Skeletal muscle satellite cell (primary cell): ENCODE data around the gene RHEBL1.

Experiments used
- H3K27me3 ChIP-seq: 2 replicates; pipeline ENCODE4 v1.7.0; 2013; ENCODE audit warnings: low read length; ENCODE audit not compliant: control insufficient read depth, insufficient read depth
- H3K36me3 ChIP-seq: 2 replicates; pipeline ENCODE4 v1.7.0; 2013; ENCODE audit warnings: mild to moderate bottlenecking, control low read depth, low read length; ENCODE audit not compliant: insufficient read depth
- H3K4me1 ChIP-seq: 2 replicates; pipeline ENCODE4 v1.7.0; 2013; ENCODE audit warnings: low read length; ENCODE audit not compliant: control insufficient read depth, insufficient read depth
- H3K4me2 ChIP-seq: 2 replicates; pipeline ENCODE4 v1.7.0; 2013; ENCODE audit warnings: mild to moderate bottlenecking, low read length
- H3K4me3 ChIP-seq: 2 replicates; pipeline ENCODE4 v1.7.0; 2013; ENCODE audit warnings: low read length
- H3K9ac ChIP-seq: 2 replicates; pipeline ENCODE4 v1.7.0; 2013; ENCODE audit warnings: mild to moderate bottlenecking, low read depth, low read length, moderate library complexity
- H3K9me3 ChIP-seq: replicated peaks from 2 replicates; pipeline ENCODE4 v1.7.0; 2013; ENCODE audit warnings: mild to moderate bottlenecking, control low read depth, low read length

Gene RHEBL1

GRCh38 chr12:49051373-49051764 lies 18.4 kb downstream of the RHEBL1 start:
- Histone ChIP-seq H3K4me1 (peaks cover 28% of the 10 kb centered on the region), H3K27me3 (no peaks in the 10 kb centered on the region), H3K9me3 (no peaks in the 10 kb centered on the region), H3K4me2 (no peak overlapping the region), H3K4me3 (no peak overlapping the region), H3K9ac (no peak overlapping the region), H3K36me3 (peaks cover 91% of the 10 kb centered on the region)

GRCh38 chr12:49050507-49051372 lies 19.0 kb downstream of the RHEBL1 start:
- peaks cover 23% of the 10 kb centered on the region for H3K4me1 ChIP-seq
- H3K9me3 ChIP-seq: no peaks in the 10 kb centered on the region
- no peaks in the 10 kb centered on the region for H3K27me3 ChIP-seq
- no peak overlapping the region for H3K9ac ChIP-seq
- peaks cover 97% of the 10 kb centered on the region for H3K36me3 ChIP-seq
- H3K4me2 ChIP-seq: no peak overlapping the region
- H3K4me3 ChIP-seq: no peak overlapping the region

GRCh38 chr12:49049566-49050224 lies 20.1 kb downstream of the RHEBL1 start:
- peaks cover 95% of the 10 kb centered on the region for H3K36me3 ChIP-seq
- peak overlapping the region; percentile 14 for H3K4me2 ChIP-seq
- no peaks in the 10 kb centered on the region for H3K9me3 ChIP-seq
- no peak overlapping the region for H3K4me3 ChIP-seq
- H3K27me3 ChIP-seq: no peaks in the 10 kb centered on the region
- peaks cover 12% of the 10 kb centered on the region for H3K4me1 ChIP-seq
- no peak overlapping the region for H3K9ac ChIP-seq

GRCh38 chr12:49048953-49049352 lies 20.8 kb downstream of the RHEBL1 start:
- H3K4me1 ChIP-seq: peaks cover 12% of the 10 kb centered on the region
- H3K27me3 ChIP-seq: no peaks in the 10 kb centered on the region
- no peak overlapping the region for H3K4me3 ChIP-seq
- H3K4me2 ChIP-seq: no peak overlapping the region
- no peaks in the 10 kb centered on the region for H3K9me3 ChIP-seq
- H3K36me3 ChIP-seq: peaks cover 95% of the 10 kb centered on the region
- no peak overlapping the region for H3K9ac ChIP-seq

- Histone ChIP-seq H3K36me3 (peaks cover 95% of the 10 kb centered on the region), H3K4me1 (peaks cover 12% of the 10 kb centered on the region), H3K4me3 (no peak overlapping the region), H3K9ac (no peak overlapping the region), H3K9me3 (no peaks in the 10 kb centered on the region), H3K4me2 (no peak overlapping the region), H3K27me3 (no peaks in the 10 kb centered on the region)
Observed at GRCh38 chr12:49046129-49046895, 23.5 kb downstream of the RHEBL1 start.

GRCh38 chr12:49044660-49045059 lies 25.1 kb downstream of the RHEBL1 start:
- Histone ChIP-seq H3K36me3 (peaks cover 91% of the 10 kb centered on the region), H3K27me3 (no peaks in the 10 kb centered on the region), H3K9ac (no peak overlapping the region), H3K4me2 (no peak overlapping the region), H3K9me3 (no peaks in the 10 kb centered on the region), H3K4me1 (peaks cover 5% of the 10 kb centered on the region), H3K4me3 (no peak overlapping the region)

- H3K9me3 ChIP-seq: no peaks in the 10 kb centered on the region
- no peak overlapping the region for H3K9ac ChIP-seq
- H3K27me3 ChIP-seq: no peaks in the 10 kb centered on the region
- H3K4me1 ChIP-seq: no peaks in the 10 kb centered on the region
- no peak overlapping the region for H3K4me3 ChIP-seq
- H3K36me3 ChIP-seq: peaks cover 91% of the 10 kb centered on the region
- no peak overlapping the region for H3K4me2 ChIP-seq
Observed at GRCh38 chr12:49043856-49044258, 25.9 kb downstream of the RHEBL1 start.

GRCh38 chr12:49043241-49043640 lies 26.5 kb downstream of the RHEBL1 start:
- H3K9me3 ChIP-seq: no peaks in the 10 kb centered on the region
- H3K9ac ChIP-seq: no peak overlapping the region
- no peaks in the 10 kb centered on the region for H3K27me3 ChIP-seq
- peaks cover 91% of the 10 kb centered on the region for H3K36me3 ChIP-seq
- H3K4me2 ChIP-seq: no peak overlapping the region
- H3K4me1 ChIP-seq: no peaks in the 10 kb centered on the region
- no peak overlapping the region for H3K4me3 ChIP-seq

DNA sequence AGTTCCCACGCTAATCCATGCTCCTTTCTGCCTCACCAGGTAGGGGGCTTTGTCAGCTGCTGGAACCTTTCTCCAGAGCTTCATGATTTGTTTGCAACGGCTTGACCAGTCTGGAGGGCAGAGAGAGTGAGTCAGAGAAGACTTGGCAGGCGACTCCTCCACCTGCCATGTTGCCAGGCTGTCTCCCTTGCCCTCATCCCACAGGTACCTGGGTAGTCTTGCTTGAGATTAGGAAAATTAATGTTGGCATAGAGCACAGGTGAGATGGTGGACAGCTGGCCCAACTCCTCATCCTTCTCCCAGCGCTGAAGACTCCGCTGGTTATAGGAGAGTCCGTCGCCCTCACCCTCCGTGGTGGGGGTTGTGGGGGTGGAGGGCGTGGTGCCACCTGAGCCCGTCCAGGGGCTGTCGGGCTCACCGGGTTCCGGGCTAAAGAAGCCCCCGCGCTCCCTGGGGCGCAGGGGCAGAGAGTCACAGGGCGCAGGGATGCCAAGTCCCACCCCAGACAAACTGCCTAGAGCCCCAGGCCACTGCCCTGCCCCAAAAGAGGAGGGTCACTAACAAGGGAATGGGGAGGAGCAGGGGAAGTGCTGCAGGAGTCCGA lies 27.8 kb downstream of the RHEBL1 start:
- H3K36me3 ChIP-seq: peaks cover 94% of the 10 kb centered on the region

DNA sequence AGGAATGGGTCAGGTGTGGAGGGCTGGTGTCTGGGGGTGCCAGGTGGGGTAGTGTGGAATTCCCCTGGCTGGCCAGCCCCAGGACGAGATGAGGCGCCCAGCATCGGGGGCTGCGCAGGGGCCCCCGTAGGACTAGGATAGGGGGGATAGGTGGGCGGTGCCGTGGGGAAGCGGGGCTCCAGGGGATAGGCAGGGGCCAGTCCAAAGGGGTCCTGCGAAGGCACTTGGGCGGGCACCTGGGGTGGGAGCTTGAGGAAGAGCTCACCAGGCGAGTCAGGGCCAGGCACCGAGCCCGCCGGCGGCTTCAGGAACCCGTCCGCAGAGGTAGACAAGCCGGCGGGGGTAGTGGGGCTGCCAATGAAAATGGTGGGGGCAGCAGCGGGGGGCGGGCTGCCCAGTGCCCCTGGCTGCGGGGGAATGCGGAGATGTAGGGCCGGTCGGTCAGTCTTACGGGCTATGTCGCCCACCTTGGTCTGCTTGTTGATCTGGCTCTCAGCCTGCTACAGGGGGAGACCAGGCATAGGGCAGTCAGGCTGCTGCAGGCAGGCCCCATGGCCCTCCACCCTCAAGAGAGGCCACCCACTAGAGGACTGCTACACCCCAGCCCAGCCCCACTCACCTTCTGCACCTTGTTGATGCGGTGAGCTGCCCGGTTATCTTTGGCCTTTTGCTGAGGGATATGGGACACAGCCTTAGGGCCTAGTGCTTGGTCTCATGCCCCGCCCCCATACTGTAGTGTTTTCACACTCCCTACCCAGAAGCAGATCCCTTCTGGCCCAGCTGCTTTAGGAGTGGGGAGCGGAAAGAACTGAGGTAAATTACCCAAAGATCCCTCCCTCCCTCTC lies 28.5 kb downstream of the RHEBL1 start:
- no peaks in the 10 kb centered on the region for H3K9me3 ChIP-seq
- no peak overlapping the region for H3K4me2 ChIP-seq
- no peaks in the 10 kb centered on the region for H3K27me3 ChIP-seq
- no peaks in the 10 kb centered on the region for H3K4me1 ChIP-seq
- no peak overlapping the region for H3K4me3 ChIP-seq
- peaks cover 92% of the 10 kb centered on the region for H3K36me3 ChIP-seq
- H3K9ac ChIP-seq: no peak overlapping the region

More for the DNA sequence above, 27.8 kb downstream of the RHEBL1 start:
- H3K4me3 ChIP-seq: no peak overlapping the region
- no peaks in the 10 kb centered on the region for H3K4me1 ChIP-seq
- no peak overlapping the region for H3K4me2 ChIP-seq
- H3K27me3 ChIP-seq: no peaks in the 10 kb centered on the region
- no peak overlapping the region for H3K9ac ChIP-seq
- H3K9me3 ChIP-seq: no peaks in the 10 kb centered on the region
